Muscle of arm (tissue), 12 donors: ENCODE results near the gene RAD51B. TPM values are rescaled to one million over a fixed set of nuclear protein-coding genes. Genes with fewer than 3 reads are reported as not detected.
"Not testable (repeated sequence)": the region's sequence is repeated elsewhere in the genome, so short reads cannot be mapped to it uniquely, and the experiment has no call there.

Experiments
- DNase-seq: peaks from one replicate; pipeline ENCODE4 v3.0.0-alpha.2; 2013
- polyA plus RNA-seq, 12 donors: library from polyadenylated mRNA; unstranded; fragments of 120-200 nt; gene quantifications; one replicate each; pipeline ENCODE4 v1.2.1, GENCODE V29; 2013; ENCODE audit not compliant: insufficient read length in 12 of 12

The RAD51B gene
- polyA plus RNA-seq, 12 donors = 6.3 to 13.1 (median 9.7) TPM; not detected in 2

- DNase-seq = no peak
These were observed 941.8 kb downstream of the RAD51B start for GRCh38 chr14:68761391-68761790.

GRCh38 chr14:68762953-68763764 is 943.6 kb downstream of the RAD51B start:
- no peak for DNase-seq

- DNase-seq = not testable (repeated sequence)
These were observed 944.3 kb downstream of the RAD51B start for GRCh38 chr14:68763843-68764242.

GRCh38 chr14:68766299-68767247 is 947.0 kb downstream of the RAD51B start:
- DNase-seq = no peak

- DNase-seq = no peak
These were observed 947.7 kb downstream of the RAD51B start for GRCh38 chr14:68767248-68767645.

GRCh38 chr14:68768316-68768715 is 948.7 kb downstream of the RAD51B start:
- DNase-seq = no peak

GRCh38 chr14:68770051-68770450 is 950.5 kb downstream of the RAD51B start:
- DNase-seq = no peak

- DNase-seq = no peak
These were observed 951.1 kb downstream of the RAD51B start for GRCh38 chr14:68770553-68771286.

- no peak for DNase-seq
These were observed 952.1 kb downstream of the RAD51B start for GRCh38 chr14:68771631-68772030.

- no peak for DNase-seq
These were observed 953.3 kb downstream of the RAD51B start for GRCh38 chr14:68772761-68773381.

- no peak for DNase-seq
These were observed 955.4 kb downstream of the RAD51B start for GRCh38 chr14:68774771-68775613.

GRCh38 chr14:68775614-68776126 is 956.1 kb downstream of the RAD51B start:
- DNase-seq = no peak

- DNase-seq = no peak
These were observed 958.1 kb downstream of the RAD51B start for GRCh38 chr14:68777644-68778043.

Other genes with a start within 250 kb of the RAD51B start
- 10 to 100 TPM in 10 of 12 donors, not detected in 2; 12.6 to 18.2 (median 15.7) TPM for gene PIGH, start 219.5 kb upstream of the RAD51B start, polyA plus RNA-seq
- 1 to 10 TPM in 9 of 12 donors, under 1 TPM in 1, not detected in 2; 0.98 to 4.1 (median 2.4) TPM for gene ARG2, start 199.9 kb upstream of the RAD51B start, polyA plus RNA-seq
- 10 to 100 TPM in 11 of 12 donors, not detected in 1; 75.5 to 95.5 (median 83.9) TPM for gene VTI1B, start 145.1 kb upstream of the RAD51B start, polyA plus RNA-seq
- 100 to 1,000 TPM in 1 of 12 donors, 10 to 100 TPM in 11; 38.3 to 391 (median 49.7) TPM for gene RDH11, start 124.0 kb upstream of the RAD51B start, polyA plus RNA-seq
- gene RDH12, start 117.9 kb upstream of the RAD51B start, polyA plus RNA-seq = 1 to 10 TPM in 3 of 12 donors, under 1 TPM in 7, not detected in 2; 0.32 to 1.5 (median 0.79) TPM
- 10 to 100 TPM in 10 of 12 donors, 1 to 10 TPM in 1, not detected in 1; 7.2 to 22.9 (median 13.6) TPM for gene ZFYVE26, start 3.2 kb upstream of the RAD51B start, polyA plus RNA-seq